GM12865 (cell line): Measurements from ENCODE around the gene FAM229B.

ENCODE experiments used
- DNase-seq: peaks from one replicate; pipeline ENCODE4 v3.0.0; 2010; ENCODE audit warnings: low read depth
- H3K4me3 ChIP-seq: 2 replicates; pipeline ENCODE4 v1.5.1; 2011; ENCODE audit warnings: mild to moderate bottlenecking, low read depth, low read length, control low read depth
- CTCF ChIP-seq: IDR thresholded peaks from 2 replicates; pipeline ENCODE4 v1.5.1; 2011; ENCODE audit warnings: low read length, control low read depth, low read depth, inconsistent platforms; ENCODE audit not compliant: insufficient read depth; ENCODE audit errors: missing control alignments

Gene FAM229B

GRCh38 chr6:112065426-112065986 lies 21.9 kb upstream of the FAM229B start:
- H3K4me3 ChIP-seq: no peak overlapping the region
- TF ChIP-seq CTCF: no peak

GRCh38 chr6:112066606-112067005 lies 20.8 kb upstream of the FAM229B start:
- no peak overlapping the region for H3K4me3 ChIP-seq
- TF ChIP-seq CTCF: no peak
- DNase-seq: no peak

More at GRCh38 chr6:112065426-112065986, 21.9 kb upstream of the FAM229B start:
- DNase-seq: no peak

GRCh38 chr6:112081569-112081968 lies 5.8 kb upstream of the FAM229B start:
- no peak overlapping the region for H3K4me3 ChIP-seq
- TF ChIP-seq CTCF: no peak
- DNase-seq: no peak

- DNase-seq: no peak
- no peak overlapping the region for H3K4me3 ChIP-seq
- no peak for TF ChIP-seq CTCF
These were observed 1.9 kb upstream of the FAM229B start for GRCh38 chr6:112085286-112086065.

- peak; percentile 33 for DNase-seq
- peak overlapping the region; percentile 88 for H3K4me3 ChIP-seq
- TF ChIP-seq CTCF: peak; percentile 7
These were observed 651 bp upstream of the FAM229B start for GRCh38 chr6:112086744-112087135.

GRCh38 chr6:112087916-112088315 lies 525 bp downstream of the FAM229B start:
- no peak for DNase-seq
- H3K4me3 ChIP-seq: peak overlapping the region; percentile 88
- no peak for TF ChIP-seq CTCF

- TF ChIP-seq CTCF: no peak
- DNase-seq: no peak
- no peak overlapping the region for H3K4me3 ChIP-seq
These were observed 9.5 kb downstream of the FAM229B start for GRCh38 chr6:112096901-112097300.
